GM18873 (cell line): ENCODE data around the gene KRTAP29-1.
"Not testable (repeated sequence)": the region's sequence is repeated elsewhere in the genome, so short reads cannot be mapped to it uniquely, and the experiment has no call there.

Experiments used
- ATAC-seq: cut with Tn5 transposase; IDR thresholded peaks from one replicate; pipeline ENCODE4 v1.9.1; 2021; ENCODE audit warnings: mild to moderate bottlenecking, moderate library complexity, moderate number of reproducible peaks; ENCODE audit not compliant: unreplicated experiment, low FRiP score

KRTAP29-1 gene, protein sequence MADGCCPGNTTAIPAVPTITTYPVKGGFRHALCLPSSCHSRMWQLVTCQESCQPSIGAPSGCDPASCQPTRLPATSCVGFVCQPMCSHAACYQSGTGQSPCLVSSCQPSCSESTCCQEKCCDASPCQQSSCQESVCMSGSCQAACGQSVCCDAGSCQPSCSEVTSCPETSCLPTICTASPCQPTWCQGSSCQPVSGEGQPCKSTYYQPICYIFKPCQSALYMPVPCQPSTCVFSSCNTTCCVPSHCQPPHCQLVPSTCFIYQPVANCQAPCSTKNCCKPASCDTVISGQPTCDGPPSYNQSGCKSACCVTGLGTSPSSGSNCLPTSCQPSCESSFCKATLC

DNA sequence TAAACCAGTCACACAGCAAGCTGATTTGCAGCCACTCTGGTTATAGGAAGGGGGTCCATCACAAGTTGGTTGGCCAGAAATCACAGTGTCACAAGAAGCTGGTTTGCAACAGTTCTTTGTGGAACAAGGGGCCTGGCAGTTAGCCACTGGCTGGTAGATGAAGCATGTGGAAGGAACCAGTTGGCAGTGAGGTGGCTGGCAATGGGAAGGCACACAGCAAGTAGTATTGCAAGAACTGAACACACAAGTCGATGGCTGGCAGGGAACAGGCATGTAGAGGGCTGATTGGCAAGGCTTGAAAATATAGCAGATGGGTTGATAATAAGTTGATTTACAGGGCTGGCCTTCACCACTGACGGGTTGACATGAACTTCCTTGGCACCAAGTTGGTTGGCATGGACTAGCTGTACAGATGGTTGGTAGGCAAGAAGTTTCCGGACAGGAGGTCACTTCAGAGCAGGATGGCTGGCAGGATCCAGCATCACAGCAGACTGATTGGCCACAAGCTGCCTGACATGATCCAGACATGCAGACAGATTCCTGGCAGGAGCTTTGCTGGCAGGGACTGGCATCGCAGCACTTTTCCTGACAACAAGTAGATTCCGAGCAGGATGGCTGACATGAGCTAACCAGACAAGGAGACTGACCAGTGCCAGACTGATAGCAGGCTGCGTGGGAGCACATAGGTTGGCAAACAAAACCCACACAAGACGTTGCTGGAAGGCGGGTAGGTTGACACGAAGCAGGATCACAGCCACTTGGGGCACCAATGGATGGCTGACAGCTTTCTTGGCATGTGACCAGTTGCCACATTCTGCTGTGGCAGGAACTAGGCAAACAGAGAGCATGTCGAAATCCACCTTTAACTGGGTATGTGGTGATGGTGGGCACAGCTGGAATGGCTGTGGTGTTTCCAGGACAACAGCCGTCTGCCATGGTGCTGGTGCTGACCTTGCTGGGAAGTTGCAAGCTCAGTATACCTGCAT, at the start of gene KRTAP29-1:
KRTAP29-1 (minus strand) TSS at position 936 of the 986 bp plus-strand sequence; CDS start at position 936, 0 bp downstream.
- no peak for ATAC-seq

DNA sequence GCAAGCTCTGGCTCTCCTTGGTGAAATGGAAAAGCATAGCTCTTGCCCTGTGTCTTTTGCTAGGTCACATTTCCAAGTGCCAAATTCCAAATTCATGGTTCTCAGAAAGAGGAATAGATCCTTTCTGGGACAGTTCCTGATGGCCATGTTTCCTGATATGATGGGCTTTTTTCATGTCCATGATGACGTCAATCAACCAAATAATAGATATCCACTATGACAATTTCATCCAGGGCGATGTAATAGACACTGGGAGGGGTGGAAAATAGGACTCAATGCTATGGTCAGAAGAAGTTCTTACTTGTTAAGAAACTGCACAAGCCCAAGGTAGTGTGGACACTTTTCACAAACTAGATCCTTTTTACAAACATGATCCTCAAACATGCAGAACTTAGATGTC, 48.5 kb upstream of the KRTAP29-1 start:
- no peak for ATAC-seq

DNA sequence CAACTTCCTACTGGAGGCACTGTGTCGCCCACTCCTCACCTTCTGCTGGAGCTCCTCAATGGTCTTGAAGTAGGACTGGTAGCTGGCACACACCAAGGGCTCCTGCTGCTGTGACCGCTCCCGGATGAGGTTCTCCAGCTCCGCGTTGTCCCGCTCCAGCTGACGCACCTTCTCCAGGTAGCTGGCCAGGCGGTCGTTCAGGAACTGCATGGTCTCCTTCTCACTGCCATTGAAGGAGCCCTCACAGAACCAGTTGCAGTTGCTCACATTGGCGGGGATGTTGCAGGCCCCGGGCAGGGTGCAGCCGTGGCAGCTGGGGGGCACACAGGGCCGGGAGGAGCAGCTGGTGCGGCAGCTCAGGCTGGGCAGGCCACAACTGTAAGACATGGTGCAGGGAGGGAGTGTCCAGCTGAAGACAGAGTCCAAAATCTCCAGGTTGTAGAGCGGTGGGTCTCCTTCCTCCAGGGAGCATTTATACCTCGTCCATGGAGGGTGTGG, 47.8 kb upstream of the KRTAP29-1 start, which contains the start of gene KRT33A:
KRT33A (minus strand) TSS at position 448 of the 498 bp plus-strand sequence; CDS start at position 387, 61 bp downstream.
- ATAC-seq = not testable (repeated sequence)

DNA sequence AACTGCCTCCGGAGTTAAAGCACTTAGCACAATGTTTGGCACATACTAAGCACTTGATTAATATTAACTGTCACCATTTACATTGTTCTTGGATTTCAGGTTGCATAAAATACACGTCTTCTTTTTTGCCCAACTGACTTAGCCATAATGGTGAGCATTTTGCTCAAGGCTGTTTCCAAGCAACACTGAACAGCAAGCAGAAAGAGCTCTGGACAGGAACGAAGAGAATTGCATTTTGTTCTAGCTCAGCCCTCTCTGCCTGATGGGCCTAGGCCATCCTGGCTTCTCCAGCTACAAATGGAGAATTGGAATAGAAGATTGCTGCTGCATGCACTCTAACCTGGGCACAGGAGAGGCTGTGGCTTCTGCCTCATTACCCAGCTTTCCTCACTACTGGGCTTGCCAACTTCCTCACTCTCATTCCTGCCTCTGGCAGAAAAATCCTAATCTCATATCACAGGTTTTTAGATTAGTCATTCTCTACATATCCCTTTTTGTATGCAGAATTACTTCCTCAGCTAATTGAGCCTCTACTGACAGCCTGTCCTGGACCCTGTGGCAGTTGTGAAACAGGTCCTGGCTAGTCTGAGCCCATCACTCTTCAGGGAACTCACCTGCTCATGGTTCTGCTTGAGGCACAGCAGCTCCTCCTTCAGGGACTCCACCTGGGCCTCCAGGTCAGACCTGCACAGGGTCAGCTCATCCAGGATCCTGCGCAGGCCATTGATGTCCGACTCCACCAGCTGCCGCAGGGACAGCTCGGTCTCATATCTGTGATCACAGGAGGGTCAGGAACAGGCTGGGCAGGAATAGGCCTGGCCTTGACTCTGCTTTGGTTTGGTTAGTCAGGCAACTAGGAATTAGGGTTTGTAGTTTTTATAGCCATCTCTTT, 45.5 kb upstream of the KRTAP29-1 start:
- ATAC-seq = no peak

DNA sequence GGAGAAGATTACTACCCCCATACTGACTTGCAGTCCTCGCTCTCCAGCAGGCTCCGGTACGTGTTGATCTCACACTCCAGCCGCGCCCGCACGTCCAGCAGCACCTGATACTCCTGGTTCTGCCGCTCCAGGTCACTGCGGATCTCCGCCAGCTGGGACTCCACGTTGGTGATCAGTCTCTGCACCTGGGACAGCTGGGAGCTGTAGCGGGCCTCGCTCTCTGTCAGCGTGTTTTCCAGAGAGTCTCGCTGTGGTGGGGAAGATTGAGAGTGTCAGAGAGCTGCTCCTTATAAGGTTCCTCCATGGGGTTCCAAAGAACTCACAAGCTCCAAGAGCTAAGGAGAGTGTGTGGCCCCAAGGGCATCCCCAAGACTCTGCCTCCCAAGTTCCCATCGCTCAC, 43.8 kb upstream of the KRTAP29-1 start:
- not testable (repeated sequence) for ATAC-seq

DNA sequence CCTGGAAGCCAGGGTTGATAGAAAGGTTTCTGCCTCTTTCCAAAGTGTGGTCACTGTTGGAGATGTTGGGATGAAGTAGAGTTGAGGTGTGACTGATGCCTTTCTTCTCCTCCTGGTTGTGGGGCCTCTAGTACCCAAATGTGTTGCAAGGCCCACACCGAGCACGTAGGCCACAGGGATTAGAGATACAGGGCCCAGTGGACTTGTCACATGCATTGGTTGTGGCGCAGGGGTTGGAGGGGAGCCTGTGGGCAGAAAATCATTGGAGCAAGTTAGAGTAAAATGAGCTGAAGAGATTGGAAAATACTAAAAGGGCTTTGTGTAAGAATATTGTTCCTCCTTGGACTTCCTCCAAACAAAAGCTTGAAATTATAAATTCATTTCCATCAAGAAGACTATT, 43.3 kb upstream of the KRTAP29-1 start:
- no peak for ATAC-seq

DNA sequence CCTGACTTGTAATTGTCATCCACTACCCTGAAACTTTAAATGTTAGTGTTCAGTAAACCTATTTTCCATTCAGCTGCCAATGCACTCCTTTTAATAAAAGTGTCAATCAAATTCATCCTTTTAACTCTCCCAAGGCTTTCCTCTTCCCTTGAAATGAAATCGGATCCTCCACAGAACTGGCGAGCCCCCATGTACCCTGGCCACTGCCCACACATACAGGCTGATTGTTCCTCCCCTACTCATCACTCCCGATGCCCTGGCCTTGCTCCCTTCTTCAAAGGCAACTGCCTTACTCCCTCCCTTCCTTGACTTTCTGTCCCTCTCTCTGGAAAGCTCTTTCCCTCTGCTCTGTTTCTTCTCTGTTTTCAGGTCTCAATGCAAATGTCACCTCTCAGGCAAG, 40.4 kb upstream of the KRTAP29-1 start:
- ATAC-seq = no peak

DNA sequence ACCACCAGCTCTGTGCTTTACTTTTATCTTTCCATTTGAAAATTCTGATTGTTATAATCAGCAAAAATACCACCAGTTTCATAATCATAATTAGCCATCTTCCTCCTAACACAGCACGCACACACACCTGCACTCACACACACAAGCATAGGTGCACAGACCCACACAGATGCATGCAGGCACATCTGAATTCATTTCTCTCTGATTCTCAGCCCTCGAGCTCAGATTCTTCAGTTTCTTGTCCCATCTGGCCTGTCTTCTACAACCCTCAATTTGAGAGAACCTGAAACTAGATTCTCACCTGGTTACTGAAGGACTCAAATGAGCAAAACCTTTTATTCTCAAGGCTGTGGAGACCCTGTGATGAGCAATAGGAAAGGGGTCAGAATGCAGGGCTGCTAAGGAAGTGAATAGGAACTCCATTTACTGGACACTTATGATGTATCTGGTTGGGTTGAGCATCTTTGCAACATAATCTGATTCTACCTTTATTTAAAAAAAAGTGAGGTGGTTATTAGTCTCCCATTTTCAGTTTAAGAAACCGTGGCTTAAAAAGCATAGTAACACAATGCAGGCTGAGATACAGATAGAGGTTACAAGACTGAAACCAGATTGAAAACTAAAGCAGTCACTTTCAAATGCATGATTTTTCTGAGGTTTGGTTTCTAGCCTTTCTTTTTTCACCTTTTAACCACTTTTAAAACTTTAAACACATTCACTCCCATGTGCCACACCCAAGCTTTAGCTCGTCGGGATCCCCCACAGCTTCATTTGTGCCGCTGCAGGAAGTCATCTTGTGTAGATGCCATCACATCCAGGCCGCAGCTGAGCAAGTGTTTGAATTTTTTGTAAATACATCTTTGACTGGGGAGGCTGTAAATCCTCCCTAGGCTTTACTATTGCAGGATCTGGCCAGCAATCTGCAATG, 38.5 kb upstream of the KRTAP29-1 start:
- ATAC-seq = no peak

DNA sequence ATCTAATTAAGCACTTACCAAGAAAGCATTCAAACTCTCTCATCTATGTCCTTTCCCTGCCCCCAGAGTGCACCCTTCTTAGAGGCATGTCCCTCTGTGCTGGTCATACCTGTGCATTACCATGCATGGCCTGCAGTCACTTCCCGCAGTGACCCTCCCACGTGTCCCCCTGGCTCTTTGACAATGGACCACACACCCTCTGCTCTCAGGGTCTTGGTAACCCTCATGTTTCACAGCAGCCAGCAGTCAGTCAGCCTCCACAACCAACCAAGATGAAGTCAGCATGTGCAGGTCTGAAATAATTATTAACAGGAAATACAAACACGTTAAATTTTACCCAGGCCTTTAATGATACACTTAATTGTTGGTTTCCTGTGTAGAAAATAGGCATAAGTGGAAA, 37.8 kb upstream of the KRTAP29-1 start:
- ATAC-seq = no peak

DNA sequence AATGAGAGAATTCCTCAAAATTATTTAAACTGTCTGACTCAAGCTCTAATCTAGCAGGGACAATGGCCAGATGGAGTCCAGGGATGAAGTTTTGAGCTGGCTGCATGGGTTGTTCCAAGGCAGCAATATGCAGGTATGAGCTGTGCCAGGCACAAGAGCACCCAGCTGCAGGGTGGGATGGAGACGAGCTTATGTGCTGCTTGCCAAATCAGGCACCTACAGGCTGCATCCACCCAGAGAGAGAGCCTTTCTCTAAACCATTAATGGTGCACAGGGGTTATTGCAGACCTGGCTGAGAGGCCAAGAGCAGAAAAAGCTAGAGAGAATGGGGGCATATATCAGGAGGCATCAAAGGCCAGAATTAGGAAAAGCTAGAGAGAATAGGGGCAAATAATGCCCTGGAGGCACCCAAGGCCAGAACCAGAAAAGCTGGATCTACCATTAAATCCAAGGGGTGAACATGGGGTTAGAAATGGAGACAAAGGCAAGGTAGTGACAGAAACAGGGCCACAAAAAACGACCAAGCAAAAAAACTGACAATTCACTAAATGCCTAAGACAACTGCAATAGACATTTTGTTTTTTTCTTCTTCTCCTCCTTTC, 37.0 kb upstream of the KRTAP29-1 start:
- no peak for ATAC-seq

DNA sequence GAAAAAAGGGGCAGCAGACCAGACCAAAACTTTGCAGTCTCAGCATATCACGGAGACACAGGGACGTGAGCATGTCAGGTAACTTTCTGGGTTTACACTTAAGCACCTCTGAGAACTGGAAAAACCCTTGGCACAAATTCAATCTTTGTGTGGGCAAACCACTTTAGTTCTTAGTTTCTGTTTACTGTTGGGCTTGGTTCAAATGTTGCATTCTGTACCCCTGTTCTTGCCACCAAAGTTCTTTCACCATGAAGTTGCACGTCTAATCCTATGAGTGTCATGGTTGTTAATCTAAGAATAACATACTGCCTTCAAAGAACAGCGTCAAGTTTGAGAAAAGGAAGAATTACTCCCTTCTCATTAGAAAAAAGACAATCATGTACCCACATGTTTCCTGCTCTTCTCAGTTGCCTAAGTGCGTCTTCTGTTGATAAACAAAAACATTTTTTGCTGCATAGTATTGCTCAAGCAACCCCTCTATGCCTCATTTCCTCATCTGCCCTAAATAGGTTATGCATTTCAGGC, 36.4 kb upstream of the KRTAP29-1 start:
- no peak for ATAC-seq

DNA sequence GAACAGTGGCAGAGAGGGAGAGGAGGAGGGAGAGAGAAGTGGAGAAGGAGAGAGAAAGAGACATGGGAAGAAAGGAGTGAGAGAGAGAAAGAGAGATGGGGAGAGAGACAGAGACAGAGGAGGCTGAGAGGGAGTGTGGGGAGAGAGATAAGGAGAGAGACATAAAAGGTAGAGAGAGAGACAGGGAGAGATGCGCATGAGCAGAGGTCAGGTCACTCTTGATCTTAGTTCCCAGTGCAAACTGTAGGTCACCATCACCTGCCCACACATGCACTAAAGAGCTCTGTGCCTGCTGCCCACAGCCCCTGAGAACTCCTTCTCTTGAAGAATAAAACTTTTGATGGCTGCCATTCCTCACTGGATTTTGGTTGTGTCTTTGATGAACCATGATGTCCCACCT, 33.1 kb upstream of the KRTAP29-1 start:
- no peak for ATAC-seq

DNA sequence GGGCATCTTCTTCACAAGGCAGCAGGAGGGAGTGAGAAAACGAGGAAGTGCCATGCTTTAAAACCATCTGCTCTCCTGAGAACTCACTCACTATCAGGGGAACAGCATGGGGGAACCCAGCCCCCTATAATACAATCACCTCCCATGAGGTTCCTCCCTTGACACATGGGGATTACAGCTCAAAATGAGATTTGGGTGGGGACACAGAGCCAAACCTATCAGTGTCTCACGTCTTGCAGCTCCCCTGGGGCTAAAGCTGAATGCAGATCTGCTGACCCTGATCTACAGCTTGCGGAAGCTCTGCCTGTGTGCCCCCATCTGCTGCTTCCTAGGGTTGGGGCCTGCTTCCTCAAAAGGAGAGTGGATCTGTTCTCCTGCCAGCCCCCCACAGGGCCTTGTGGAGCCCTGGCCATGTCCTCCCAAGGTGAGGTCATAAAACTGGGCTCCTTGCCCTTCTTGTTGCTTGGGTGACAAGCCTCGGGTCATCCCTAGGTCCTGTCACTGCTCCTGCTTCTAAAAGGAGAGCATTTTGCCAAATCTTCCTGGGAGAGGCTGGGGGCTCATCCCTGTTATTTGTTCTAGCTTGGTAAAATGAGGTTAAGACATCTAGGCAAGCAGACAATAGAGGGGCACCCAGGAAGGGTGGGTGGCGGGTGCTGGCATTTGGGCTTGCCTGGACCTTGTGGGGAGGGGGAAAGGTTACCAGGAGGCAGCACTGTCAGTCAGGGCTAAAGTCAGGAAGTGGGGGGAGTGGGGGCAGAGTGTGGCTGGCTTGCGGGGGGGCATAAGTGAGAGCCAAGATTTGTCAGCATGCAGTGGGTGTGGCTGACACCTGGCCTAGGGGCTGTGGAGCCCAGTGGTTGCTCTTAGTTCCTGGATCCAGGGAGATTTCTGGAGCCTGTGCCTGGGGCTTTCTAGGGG, 32.0 kb upstream of the KRTAP29-1 start:
- no peak for ATAC-seq

DNA sequence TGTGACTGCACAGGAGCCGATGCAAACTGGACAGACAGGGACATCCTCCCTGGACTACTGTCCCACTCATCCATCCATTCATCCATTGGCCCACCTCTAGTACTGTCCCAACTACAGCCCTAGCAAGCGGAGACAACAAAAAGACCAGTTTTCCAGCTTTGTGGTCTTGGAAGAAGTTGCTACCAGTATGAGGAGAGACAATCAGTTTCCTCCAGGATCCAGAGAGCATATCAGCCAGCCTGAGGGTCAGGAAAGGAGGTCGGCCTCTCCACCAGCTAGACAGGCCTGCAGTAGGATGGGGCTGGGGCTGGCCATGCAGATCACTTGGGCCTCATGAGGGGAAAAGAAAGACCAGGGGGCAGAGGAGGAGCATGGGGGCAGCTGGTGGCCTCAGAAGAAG, 31.2 kb upstream of the KRTAP29-1 start:
- ATAC-seq = no peak

DNA sequence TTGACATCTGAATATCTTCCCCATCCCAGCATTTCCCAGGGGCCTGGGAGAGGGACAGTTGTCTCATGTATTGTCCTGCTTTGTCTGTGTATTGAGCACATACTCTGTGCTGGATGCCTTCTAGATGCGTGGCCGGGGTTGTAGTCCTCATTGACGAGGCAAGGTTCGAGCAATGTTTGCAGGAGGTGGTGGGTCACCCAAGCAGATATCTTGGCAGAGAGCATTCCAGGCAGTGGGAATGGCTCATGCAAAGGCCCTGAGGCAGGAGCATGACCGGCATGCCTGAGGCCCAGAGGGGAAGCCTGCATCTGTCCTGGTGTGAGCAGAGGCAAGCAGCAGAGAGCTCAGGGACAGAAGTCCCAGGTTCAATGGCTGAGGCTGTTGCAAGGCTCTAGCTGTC, 30.4 kb upstream of the KRTAP29-1 start:
- ATAC-seq = no peak

DNA sequence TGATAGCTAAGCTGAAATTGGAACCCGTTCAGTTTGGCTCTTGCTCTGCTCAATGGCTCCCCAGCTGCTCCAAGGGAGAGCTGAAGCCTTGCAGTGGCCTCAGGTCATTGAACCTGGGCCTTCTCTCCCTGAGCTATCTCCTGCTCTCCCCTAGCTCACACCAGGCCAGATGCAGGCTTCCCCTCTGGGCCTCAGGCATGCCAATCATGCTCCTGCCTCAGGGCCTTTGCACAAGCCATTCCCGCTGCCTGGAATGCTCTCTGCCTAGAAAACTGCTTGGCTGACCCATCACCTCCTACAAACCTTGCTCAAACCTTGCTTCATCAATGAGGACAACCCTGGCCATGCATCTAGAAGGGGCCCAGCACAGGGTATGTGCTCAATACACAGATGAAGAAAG, 29.6 kb upstream of the KRTAP29-1 start:
- ATAC-seq = no peak

DNA sequence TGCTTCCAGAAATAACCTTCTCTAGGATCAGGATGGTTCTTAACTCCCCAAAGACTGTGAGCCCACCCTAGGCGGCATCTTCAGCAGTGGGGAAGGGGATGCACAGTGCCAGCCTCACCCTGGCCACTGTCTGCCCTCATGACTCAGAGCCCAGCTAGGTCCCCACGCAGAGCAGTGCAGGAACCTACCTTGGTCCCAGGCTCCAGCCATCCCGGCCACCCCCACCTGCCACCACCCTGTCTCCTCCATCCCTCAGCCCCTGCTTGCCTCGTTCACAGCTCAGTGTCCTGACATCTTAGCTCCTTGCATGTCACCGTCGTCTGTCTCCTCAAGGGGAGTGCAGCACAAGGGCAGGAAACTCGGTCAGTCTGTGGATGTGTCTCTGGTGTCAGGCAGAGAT, 29.0 kb upstream of the KRTAP29-1 start:
- ATAC-seq = no peak
